ENCODE measurements around the gene PLA2G4A.

PLA2G4A gene

GRCh38 chr1:186828611-186829454 lies at the start of gene PLA2G4A:
Gene PLA2G4A (plus strand): TSS chr1:186828949. CDS start chr1:186854355, 25,406 bp downstream.
- DNase-seq, result peak; percentile 53

- no peak for DNase-seq
Observed at GRCh38 chr1:186780076-186780475, 48.7 kb upstream of the PLA2G4A start.

- no peak for DNase-seq
Observed at GRCh38 chr1:186781730-186782129, 47.0 kb upstream of the PLA2G4A start.

- DNase-seq, result no peak
Observed at GRCh38 chr1:186782791-186783190, 46.0 kb upstream of the PLA2G4A start.

GRCh38 chr1:186783193-186783592 lies 45.6 kb upstream of the PLA2G4A start:
- no peak for DNase-seq

GRCh38 chr1:186785503-186785902 lies 43.2 kb upstream of the PLA2G4A start:
- DNase-seq, result no peak

GRCh38 chr1:186790101-186790500 lies 38.6 kb upstream of the PLA2G4A start:
- no peak for DNase-seq

- DNase-seq, result no peak
Observed at GRCh38 chr1:186792870-186793581, 35.7 kb upstream of the PLA2G4A start.

GRCh38 chr1:186793582-186793927 lies 35.2 kb upstream of the PLA2G4A start:
- DNase-seq, result no peak

- DNase-seq, result no peak
Observed at GRCh38 chr1:186798960-186799688, 29.6 kb upstream of the PLA2G4A start.

GRCh38 chr1:186799689-186800054 lies 29.1 kb upstream of the PLA2G4A start:
- DNase-seq, result no peak

- DNase-seq, result no peak
Observed at GRCh38 chr1:186802388-186802787, 26.4 kb upstream of the PLA2G4A start.

GRCh38 chr1:186804679-186805078 lies 24.1 kb upstream of the PLA2G4A start:
- DNase-seq, result no peak

- no peak for DNase-seq
Observed at GRCh38 chr1:186806477-186806876, 22.3 kb upstream of the PLA2G4A start.

GRCh38 chr1:186807163-186807562 lies 21.6 kb upstream of the PLA2G4A start:
- no peak for DNase-seq

- DNase-seq, result no peak
Observed at GRCh38 chr1:186811892-186812291, 16.9 kb upstream of the PLA2G4A start.

- DNase-seq, result no peak
Observed at GRCh38 chr1:186812570-186812969, 16.2 kb upstream of the PLA2G4A start.

GRCh38 chr1:186813420-186813819 lies 15.3 kb upstream of the PLA2G4A start:
- no peak for DNase-seq

GRCh38 chr1:186819126-186819525 lies 9.6 kb upstream of the PLA2G4A start:
- DNase-seq, result no peak

- no peak for DNase-seq
Observed at GRCh38 chr1:186819563-186819962, 9.2 kb upstream of the PLA2G4A start.

GRCh38 chr1:186829686-186830587 lies 1.2 kb downstream of the PLA2G4A start:
- DNase-seq, result no peak

- no peak for DNase-seq
Observed at GRCh38 chr1:186831168-186831567, 2.4 kb downstream of the PLA2G4A start.
